Caco-2 (cell line): ENCODE measurements around the gene ATP8B4. TPM values are rescaled to one million over a fixed set of nuclear protein-coding genes. Genes with fewer than 3 reads are reported as not detected.

Experiments
- BruUV-seq: library from RNA; stranded (reverse); fragments of 400-500 nt; replicated peaks from 2 replicates; lab custom pipeline; 2021; lab: Mats Ljungman, UMichigan
- CTCF ChIA-PET: fragments of 300-600 bp; sonication (Branson Sonifier 250); formaldehyde crosslinking; loops from one replicate; lab custom pipeline; 2022; ENCODE audit warnings: antibody characterized with exemption; lab: Charles Lee
- POLR2A ChIA-PET: fragments of 300-600 bp; sonication (Branson Sonifier 250); formaldehyde crosslinking; loops from one replicate; lab custom pipeline; 2022; ENCODE audit warnings: antibody characterized with exemption; lab: Charles Lee
- DNase-seq, 2 experiments: peaks; one replicate each; pipeline versions ENCODE4 v3.0.0 to v3.0.0-alpha.2; 2020 to 2022
- H3K27me3 ChIP-seq: replicated peaks from 2 replicates; pipeline ENCODE4 v1.6.0; 2011; ENCODE audit warnings: low read length; ENCODE audit not compliant: control insufficient read depth, insufficient read depth
- H3K36me3 ChIP-seq: 2 replicates; pipeline ENCODE4 v1.5.1; 2011; ENCODE audit warnings: low read length; ENCODE audit not compliant: control insufficient read depth, insufficient read depth
- H3K4me1 ChIP-seq: fragments of 250-450 bp; sonication (Bioruptor Pico); 2 replicates; pipeline ENCODE4 v1.5.1; 2020; ENCODE audit warnings: mild to moderate bottlenecking
- H3K4me3 ChIP-seq: 2 replicates; pipeline ENCODE4 v1.5.1; 2011; ENCODE audit warnings: low read depth, mild to moderate bottlenecking, control low read depth, low read length
- H3K9me3 ChIP-seq: fragments of 250-450 bp; sonication (Bioruptor Pico); 2 replicates; pipeline ENCODE4 v1.5.1; 2020; ENCODE audit warnings: mild to moderate bottlenecking, moderate library complexity
- H3K27ac Mint-ChIP-seq: one replicate; pipeline ENCODE4 v1.8.0; 2022; ENCODE audit warnings: mixed read lengths; ENCODE audit not compliant: unreplicated experiment
- H3K27me3 Mint-ChIP-seq: one replicate; pipeline ENCODE4 v1.8.0; 2022; ENCODE audit warnings: mixed read lengths; ENCODE audit not compliant: insufficient read depth, unreplicated experiment
- H3K36me3 Mint-ChIP-seq: one replicate; pipeline ENCODE4 v1.8.0; 2022; ENCODE audit warnings: mild to moderate bottlenecking, mixed read lengths; ENCODE audit not compliant: insufficient read depth, unreplicated experiment
- H3K4me1 Mint-ChIP-seq: one replicate; pipeline ENCODE4 v1.8.0; 2022; ENCODE audit warnings: low read depth, mixed read lengths; ENCODE audit not compliant: unreplicated experiment
- H3K4me3 Mint-ChIP-seq: one replicate; pipeline ENCODE4 v1.8.0; 2022; ENCODE audit warnings: mild to moderate bottlenecking, moderate library complexity, mixed read lengths; ENCODE audit not compliant: unreplicated experiment
- H3K9me3 Mint-ChIP-seq: one replicate; pipeline ENCODE4 v1.8.0; 2022; ENCODE audit warnings: mixed read lengths; ENCODE audit not compliant: unreplicated experiment
- intact Hi-C: fragments of 100-400 bp; cut with micrococcal nuclease; formaldehyde crosslinking; loops from one replicate; pipeline ENCODE4 v1.10.0; 2022; ENCODE audit not compliant: unreplicated experiment
- total RNA-seq: library from RNA; stranded (reverse); gene quantifications from 2 replicates; pipeline ENCODE4 v1.2.3, GENCODE V29; 2022
- TF ChIP-seq, protein P1 (sequence below), 2 experiments: fragments of 200-600 bp in 1 of 2; IDR thresholded peaks; 1 replicate in 1 of 2; 2 replicates in 1 of 2; pipeline versions ENCODE4 v1.5.1 to v1.8.0; 2011 to 2022; ENCODE audit warnings: antibody characterized with exemption in 1 of 2, control low read depth in 1 of 2, inconsistent platforms in 1 of 2, low read depth in 1 of 2, low read length in 1 of 2, mild to moderate bottlenecking in 1 of 2, moderate library complexity in 1 of 2; ENCODE audit not compliant: insufficient read depth in 1 of 2, severe bottlenecking in 1 of 2, unreplicated experiment in 1 of 2

Gene ATP8B4
- total RNA-seq, 1 experiment from 2014 or later, result 0.57 TPM

DNA sequence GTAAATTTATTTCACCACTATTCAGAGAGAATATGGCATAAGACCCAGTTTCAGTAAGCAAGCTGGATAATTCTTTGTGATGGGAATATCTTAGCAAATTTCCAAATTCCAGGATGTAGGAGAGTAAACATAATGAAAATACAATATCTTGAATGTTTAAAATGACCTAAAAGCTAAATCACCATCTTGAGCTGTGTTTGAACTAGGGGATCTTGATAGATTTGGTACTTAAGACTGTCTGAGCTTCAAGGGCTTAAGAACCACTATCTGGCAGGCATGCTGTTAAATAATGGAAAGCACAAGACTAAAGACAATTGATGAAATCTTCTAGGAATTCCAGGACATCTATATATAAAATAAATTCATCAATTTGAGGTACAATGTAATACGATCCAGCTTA is 217.7 kb downstream of the ATP8B4 start:
- ChIA-PET CTCF (no interaction called here), POLR2A (no interaction called here)
- Histone ChIP-seq H3K36me3 (no peaks in the 10 kb centered on the region), H3K4me3 (no peak overlapping the region), H3K27me3 (no peaks in the 10 kb centered on the region), H3K9me3 (no peaks in the 10 kb centered on the region), H3K4me1 (no peaks in the 10 kb centered on the region)
- BruUV-seq, result no TSS peak
- peaks cover 1% of the 10 kb centered on the region for H3K27me3 Mint-ChIP-seq
- H3K9me3 Mint-ChIP-seq, result no peaks in the 10 kb centered on the region
- intact Hi-C loops, result loop anchor here (10.0 kb wide), 1 partner anchor 103 kb away; no protein-coding TSS in a partner anchor
- no peaks in the 10 kb centered on the region for H3K4me1 Mint-ChIP-seq
- no peak overlapping the region for H3K27ac Mint-ChIP-seq
- no peaks in the 10 kb centered on the region for H3K36me3 Mint-ChIP-seq
- TF ChIP-seq, protein P1, sequence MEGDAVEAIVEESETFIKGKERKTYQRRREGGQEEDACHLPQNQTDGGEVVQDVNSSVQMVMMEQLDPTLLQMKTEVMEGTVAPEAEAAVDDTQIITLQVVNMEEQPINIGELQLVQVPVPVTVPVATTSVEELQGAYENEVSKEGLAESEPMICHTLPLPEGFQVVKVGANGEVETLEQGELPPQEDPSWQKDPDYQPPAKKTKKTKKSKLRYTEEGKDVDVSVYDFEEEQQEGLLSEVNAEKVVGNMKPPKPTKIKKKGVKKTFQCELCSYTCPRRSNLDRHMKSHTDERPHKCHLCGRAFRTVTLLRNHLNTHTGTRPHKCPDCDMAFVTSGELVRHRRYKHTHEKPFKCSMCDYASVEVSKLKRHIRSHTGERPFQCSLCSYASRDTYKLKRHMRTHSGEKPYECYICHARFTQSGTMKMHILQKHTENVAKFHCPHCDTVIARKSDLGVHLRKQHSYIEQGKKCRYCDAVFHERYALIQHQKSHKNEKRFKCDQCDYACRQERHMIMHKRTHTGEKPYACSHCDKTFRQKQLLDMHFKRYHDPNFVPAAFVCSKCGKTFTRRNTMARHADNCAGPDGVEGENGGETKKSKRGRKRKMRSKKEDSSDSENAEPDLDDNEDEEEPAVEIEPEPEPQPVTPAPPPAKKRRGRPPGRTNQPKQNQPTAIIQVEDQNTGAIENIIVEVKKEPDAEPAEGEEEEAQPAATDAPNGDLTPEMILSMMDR (IDR thresholded peaks at IDR 0.05; ENCODE audit: insufficient read depth in 1 of 2, low read depth in 1 of 2, low read length in 1 of 2, severe bottlenecking in 1 of 2, unreplicated experiment in 1 of 2), result no peak
- H3K4me3 Mint-ChIP-seq, result no peak overlapping the region
- DNase-seq, result no peak

DNA sequence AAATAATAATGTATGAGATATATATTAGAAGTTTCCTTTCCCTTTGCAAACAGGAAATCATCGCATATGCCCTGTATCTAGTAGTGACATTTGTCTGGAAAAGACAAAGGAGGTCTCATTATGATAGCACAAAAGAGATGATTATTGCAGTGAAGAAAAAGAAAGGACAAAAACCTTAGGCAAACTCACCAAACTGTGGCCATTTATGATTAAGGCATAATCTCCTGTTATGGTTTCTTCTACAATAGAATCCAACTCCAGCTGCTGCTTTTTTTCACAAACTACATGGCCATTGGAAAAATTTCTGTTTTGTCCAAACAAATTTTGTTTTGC is 218.2 kb downstream of the ATP8B4 start:
- BruUV-seq, result no TSS peak
- Histone ChIP-seq H3K9me3 (no peaks in the 10 kb centered on the region), H3K4me3 (no peak overlapping the region), H3K4me1 (no peaks in the 10 kb centered on the region), H3K27me3 (no peaks in the 10 kb centered on the region), H3K36me3 (no peaks in the 10 kb centered on the region)
- POLR2A ChIA-PET, result no interaction called here
- no peak for DNase-seq
- Mint-ChIP-seq H3K27ac (no peak overlapping the region), H3K4me3 (no peak overlapping the region), H3K4me1 (no peaks in the 10 kb centered on the region), H3K36me3 (no peaks in the 10 kb centered on the region), H3K9me3 (no peaks in the 10 kb centered on the region), H3K27me3 (no peaks in the 10 kb centered on the region)
- TF ChIP-seq, protein P1 (IDR thresholded peaks at IDR 0.05; ENCODE audit: insufficient read depth in 1 of 2, low read depth in 1 of 2, low read length in 1 of 2, severe bottlenecking in 1 of 2, unreplicated experiment in 1 of 2), result no peak
- CTCF ChIA-PET, result no interaction called here
- intact Hi-C loops, result loop anchor here (10.0 kb wide), 1 partner anchor 104 kb away; no protein-coding TSS in a partner anchor

DNA sequence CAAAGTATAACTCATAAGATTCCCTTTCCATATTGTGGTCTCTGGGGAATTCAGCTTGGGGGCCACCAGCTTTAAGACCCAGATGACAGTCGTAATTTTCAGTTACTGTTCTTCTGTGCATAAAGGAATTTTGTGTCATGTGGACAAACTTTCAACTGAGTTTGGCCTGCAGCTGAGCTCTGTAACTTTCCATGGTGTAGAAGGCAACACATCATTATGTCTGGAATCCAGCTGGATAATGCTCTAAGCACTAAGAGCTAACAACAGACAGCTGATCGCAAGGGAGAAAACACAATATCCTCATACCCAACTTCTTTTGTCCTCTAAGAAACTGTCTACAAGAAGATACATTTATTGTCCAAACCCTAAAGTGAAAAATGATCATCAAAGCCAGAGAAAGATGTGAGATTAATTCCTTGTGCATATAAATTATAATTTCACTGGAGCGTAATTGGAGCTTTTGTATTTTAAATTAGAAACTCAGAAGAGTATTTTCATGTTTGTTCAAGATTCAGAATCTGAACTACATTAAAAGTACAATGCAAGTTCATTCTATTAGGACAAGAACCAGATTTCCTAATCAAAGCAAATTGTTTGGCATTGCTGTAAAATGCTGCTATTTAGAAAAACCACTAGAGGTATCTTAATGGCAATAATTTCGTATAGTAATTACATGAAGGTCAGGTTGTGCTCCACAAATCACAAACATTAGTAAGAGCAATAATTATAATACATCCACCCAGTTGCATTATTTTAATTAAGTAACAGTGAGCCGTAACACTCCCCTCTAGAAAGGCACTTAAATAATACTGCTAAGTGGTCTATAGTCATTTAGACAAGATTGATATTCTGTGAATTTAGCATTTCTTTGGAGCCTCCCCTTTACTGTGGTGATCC is 218.8 kb downstream of the ATP8B4 start:
- no peaks in the 10 kb centered on the region for H3K36me3 ChIP-seq
- H3K27me3 ChIP-seq, result no peaks in the 10 kb centered on the region
- no peaks in the 10 kb centered on the region for H3K9me3 ChIP-seq
- intact Hi-C loops, result loop anchor here (10.0 kb wide), 1 partner anchor 105 kb away; no protein-coding TSS in a partner anchor
- H3K27me3 Mint-ChIP-seq, result no peaks in the 10 kb centered on the region
- BruUV-seq, result no TSS peak
- ChIA-PET CTCF (no interaction called here), POLR2A (no interaction called here)
- H3K36me3 Mint-ChIP-seq, result no peaks in the 10 kb centered on the region
- H3K4me1 ChIP-seq, result no peaks in the 10 kb centered on the region
- H3K27ac Mint-ChIP-seq, result no peak overlapping the region
- TF ChIP-seq, protein P1 (IDR thresholded peaks at IDR 0.05; ENCODE audit: insufficient read depth in 1 of 2, low read depth in 1 of 2, low read length in 1 of 2, severe bottlenecking in 1 of 2, unreplicated experiment in 1 of 2), result no peak
- no peak overlapping the region for H3K4me3 Mint-ChIP-seq
- H3K4me3 ChIP-seq, result no peak overlapping the region
- no peaks in the 10 kb centered on the region for H3K9me3 Mint-ChIP-seq
- no peaks in the 10 kb centered on the region for H3K4me1 Mint-ChIP-seq
- DNase-seq, result no peak
